Kidney (tissue), 14 donors: ENCODE measurements around the gene CCDC6. TPM values are rescaled to one million over a fixed set of nuclear protein-coding genes. Genes with fewer than 3 reads are reported as not detected.

Source experiments
- DNase-seq, 5 donors: peaks; one replicate each; pipeline ENCODE4 v3.0.0-alpha.2; 2013 to 2020
- FAIRE-seq: peaks from 2 replicates; lab custom pipeline; 2012; peaks lifted over from hg19 to GRCh38; lab: Jason Lieb, UNC
- H3K27ac ChIP-seq, 2 donors: one replicate each; pipeline ENCODE4 v1.7.0; 2013; ENCODE audit warnings: low read depth in 2 of 2, low read length in 2 of 2, inconsistent platforms in 1 of 2
- H3K27me3 ChIP-seq: one replicate; pipeline ENCODE4 v1.7.1; 2013; ENCODE audit warnings: low read length, inconsistent platforms; ENCODE audit not compliant: control insufficient read depth, insufficient read depth
- H3K36me3 ChIP-seq, 3 donors: one replicate each; pipeline versions ENCODE4 v1.7.0 to v1.7.1; 2013; ENCODE audit warnings: low read length in 3 of 3, control low read depth in 1 of 3, inconsistent platforms in 1 of 3; ENCODE audit not compliant: insufficient read depth in 3 of 3, control insufficient read depth in 2 of 3
- H3K4me1 ChIP-seq, 3 donors: one replicate each; pipeline versions ENCODE4 v1.7.0 to v1.7.1; 2013; ENCODE audit warnings: low read length in 3 of 3, inconsistent platforms in 1 of 3, low read depth in 1 of 3; ENCODE audit not compliant: control insufficient read depth in 2 of 3, insufficient read depth in 2 of 3
- H3K4me3 ChIP-seq, 3 donors: one replicate each; pipeline versions ENCODE4 v1.7.0 to v1.8.1; 2013; ENCODE audit warnings: low read length in 3 of 3, control low read depth in 1 of 3, inconsistent platforms in 1 of 3
- H3K9ac ChIP-seq, 3 donors: one replicate each; pipeline versions ENCODE4 v1.7.0 to v1.7.1; 2013; ENCODE audit warnings: low read length in 3 of 3, control low read depth in 1 of 3, inconsistent platforms in 1 of 3
- H3K9me3 ChIP-seq, 3 donors: one replicate each; pipeline versions ENCODE4 v1.7.0 to v1.7.1; 2013; ENCODE audit warnings: low read length in 3 of 3, control low read depth in 1 of 3, inconsistent platforms in 1 of 3; ENCODE audit not compliant: control insufficient read depth in 2 of 3, insufficient read depth in 1 of 3
- CTCF ChIP-seq: IDR thresholded peaks from 3 replicates; pipeline ENCODE4 v1.5.1; 2012; ENCODE audit warnings: mild to moderate bottlenecking, moderate library complexity, borderline replicate concordance; ENCODE audit not compliant: insufficient read depth; ENCODE audit errors: extremely low read depth
- intact Hi-C: fragments of 100-400 bp; cut with DNase I; formaldehyde crosslinking; loops from one replicate; pipeline ENCODE4 v1.11.1; 2022
- polyA plus RNA-seq: library from polyadenylated mRNA; stranded (reverse); fragments of 350-450 nt; fragmentation: Illumina TruSeq; extraction: RNeasy Lipid Tissue Mini Kit (QIAGEN cat#74804); gene quantifications from one replicate; pipeline ENCODE4 v1.2.3, GENCODE V29; 2014; ENCODE audit warnings: low read depth, low replicate concordance; ENCODE audit not compliant: insufficient read depth
- total RNA-seq: library from RNA; stranded (reverse); fragmentation: NEBNext Ultra II Directional; extraction: Animal tissue kit (Norgen Biotek cat#: 25700); gene quantifications from one replicate; pipeline ENCODE4 v1.2.1, GENCODE V29; 2021
- donor health status: control.
- donor health status: control.
- donor health status: control.
- donor health status: control.
- donor health status: control.
- donor health status: DM: yes; HTN: yes; CAD: no.
- donor health status: Normal renal cell carcinoma (clear cell type).

The CCDC6 gene
- total and polyA plus RNA-seq, 2 donors from 2014 or later = 15.5 to 47.0 TPM

GRCh38 chr10:59773088-59773487 is 133.3 kb downstream of the CCDC6 start:
- Histone ChIP-seq H3K36me3 (no peaks in the 10 kb centered on the region), H3K4me1 (no peaks in the 10 kb centered on the region), H3K27me3 (no peaks in the 10 kb centered on the region), H3K27ac (no peak overlapping the region), H3K4me3 (no peak overlapping the region), H3K9ac (no peak overlapping the region), H3K9me3 (no peaks in the 10 kb centered on the region)
- intact Hi-C loops = no loop called here
- no peak for TF ChIP-seq CTCF
- FAIRE-seq (no peak), DNase-seq (no peak)

- FAIRE-seq (no peak), DNase-seq (no peak)
- Histone ChIP-seq H3K27ac (no peak overlapping the region), H3K4me3 (no peak overlapping the region), H3K27me3 (no peaks in the 10 kb centered on the region), H3K4me1 (no peaks in the 10 kb centered on the region), H3K9ac (no peak overlapping the region), H3K36me3 (no peaks in the 10 kb centered on the region), H3K9me3 (no peaks in the 10 kb centered on the region)
- intact Hi-C loops = no loop called here
- TF ChIP-seq CTCF = no peak
Observed at GRCh38 chr10:59771162-59771807, 135.1 kb downstream of the CCDC6 start.

- TF ChIP-seq CTCF = no peak
- Histone ChIP-seq H3K9ac (no peak overlapping the region), H3K27ac (no peak overlapping the region), H3K36me3 (no peaks in the 10 kb centered on the region), H3K4me3 (no peak overlapping the region), H3K9me3 (no peaks in the 10 kb centered on the region), H3K27me3 (no peaks in the 10 kb centered on the region), H3K4me1 (no peaks in the 10 kb centered on the region)
- FAIRE-seq = no peak
- DNase-seq = no peak
- intact Hi-C loops = no loop called here
Observed at GRCh38 chr10:59770689-59771088, 135.7 kb downstream of the CCDC6 start.

GRCh38 chr10:59762505-59762904 is 143.9 kb downstream of the CCDC6 start:
- Histone ChIP-seq H3K9ac (no peak overlapping the region), H3K4me3 (no peak overlapping the region), H3K36me3 (no peaks in the 10 kb centered on the region), H3K9me3 (no peaks in the 10 kb centered on the region), H3K27me3 (no peaks in the 10 kb centered on the region), H3K27ac (no peak overlapping the region), H3K4me1 (no peaks in the 10 kb centered on the region)
- intact Hi-C loops = no loop called here
- DNase-seq = no peak
- no peak for TF ChIP-seq CTCF
- no peak for FAIRE-seq
